ENCODE data around the gene RASSF4.

The RASSF4 gene

GRCh38 chr10:44927352-44927751, 32.2 kb upstream of the RASSF4 start:
- ChIA-PET POLR2A (interaction anchor here (0.5 kb wide), 1 partner anchor 45 kb away, joined by 3 read pairs; no protein-coding TSS in a partner anchor), CTCF (interaction anchor here (1.1 to 1.5 kb wide), 3 partner anchors 21 to 52 kb away, joined by 3 to 4 read pairs (median 3); partner anchors contain the start of gene DEPP1)
- no peaks in the 10 kb centered on the region for H3K36me3 ChIP-seq (ENCODE audit: control insufficient read depth in 4 of 4, insufficient read depth in 4 of 4, low read length in 3 of 4)
- H3K4me1 ChIP-seq (ENCODE audit: control extremely low read depth in 1 of 4, control insufficient read depth in 4 of 4, insufficient read depth in 4 of 4, low read length in 3 of 4) = peaks cover 0 to 4% (median 0%) of the 10 kb centered on the region in 4 experiments
- 100% methylated on average over 2 of the region's 2 CpGs for WGBS (ENCODE audit: insufficient coverage)
- H3K9me3 ChIP-seq (ENCODE audit: control extremely low read depth in 1 of 5, control insufficient read depth in 4 of 5, insufficient read depth in 2 of 5, low read depth in 1 of 5, low read length in 4 of 5) = no peaks in the 10 kb centered on the region
- no peaks in the 10 kb centered on the region for H3K27me3 ChIP-seq (replicated peaks in 2 of 5; ENCODE audit: control insufficient read depth in 4 of 5, insufficient read depth in 5 of 5, low read length in 4 of 5)
- no peak for DNase-seq
- H3K4me3 ChIP-seq (ENCODE audit: control insufficient read depth in 1 of 7, extremely low read depth in 1 of 7, insufficient read depth in 4 of 7, low read depth in 2 of 7, low read length in 6 of 7) = no peak overlapping the region
- no peak overlapping the region for H3K27ac ChIP-seq (ENCODE audit: insufficient read depth in 1 of 2, low read depth in 1 of 2, low read length in 2 of 2, poor library complexity in 1 of 2, severe bottlenecking in 2 of 2)

- CTCF ChIA-PET = interaction anchor here (0.8 to 1.4 kb wide), 9 partner anchors 22 to 1024 kb away, joined by 3 to 6 read pairs (median 3); no protein-coding TSS in a partner anchor
- POLR2A ChIA-PET = no interaction called here
These were observed 31.1 kb upstream of the RASSF4 start for GRCh38 chr10:44928462-44928861.

GRCh38 chr10:44929356-44930255, 30.0 kb upstream of the RASSF4 start:
- ChIA-PET CTCF (interaction anchor here (0.8 to 1.4 kb wide), 7 partner anchors 47 to 1025 kb away, joined by 3 to 5 read pairs (median 3); no protein-coding TSS in a partner anchor), POLR2A (no interaction called here)
- no peak overlapping the region for H3K27ac ChIP-seq (ENCODE audit: insufficient read depth in 1 of 2, low read depth in 1 of 2, low read length in 2 of 2, poor library complexity in 1 of 2, severe bottlenecking in 2 of 2)
- 97% methylated on average over 7 of the region's 8 CpGs for WGBS (ENCODE audit: insufficient coverage)
- no peak for DNase-seq
- no peaks in the 10 kb centered on the region for H3K9me3 ChIP-seq (ENCODE audit: control extremely low read depth in 1 of 5, control insufficient read depth in 4 of 5, insufficient read depth in 2 of 5, low read depth in 1 of 5, low read length in 4 of 5)
- no peaks in the 10 kb centered on the region for H3K36me3 ChIP-seq (ENCODE audit: control insufficient read depth in 4 of 4, insufficient read depth in 4 of 4, low read length in 3 of 4)
- H3K4me1 ChIP-seq (ENCODE audit: control extremely low read depth in 1 of 4, control insufficient read depth in 4 of 4, insufficient read depth in 4 of 4, low read length in 3 of 4) = peaks cover 0 to 7% (median 6%) of the 10 kb centered on the region in 4 experiments
- no peak overlapping the region for H3K4me3 ChIP-seq (ENCODE audit: control insufficient read depth in 1 of 7, extremely low read depth in 1 of 7, insufficient read depth in 4 of 7, low read depth in 2 of 7, low read length in 6 of 7)
- no peaks in the 10 kb centered on the region for H3K27me3 ChIP-seq (replicated peaks in 2 of 5; ENCODE audit: control insufficient read depth in 4 of 5, insufficient read depth in 5 of 5, low read length in 4 of 5)

More at GRCh38 chr10:44928462-44928861, 31.1 kb upstream of the RASSF4 start:
- Histone ChIP-seq H3K9me3 (ENCODE audit: control extremely low read depth in 1 of 5, control insufficient read depth in 4 of 5, insufficient read depth in 2 of 5, low read depth in 1 of 5, low read length in 4 of 5) (no peaks in the 10 kb centered on the region), H3K36me3 (ENCODE audit: control insufficient read depth in 4 of 4, insufficient read depth in 4 of 4, low read length in 3 of 4) (no peaks in the 10 kb centered on the region), H3K4me3 (ENCODE audit: control insufficient read depth in 1 of 7, extremely low read depth in 1 of 7, insufficient read depth in 4 of 7, low read depth in 2 of 7, low read length in 6 of 7) (no peak overlapping the region), H3K27me3 (replicated peaks in 2 of 5; ENCODE audit: control insufficient read depth in 4 of 5, insufficient read depth in 5 of 5, low read length in 4 of 5) (no peaks in the 10 kb centered on the region), H3K4me1 (ENCODE audit: control extremely low read depth in 1 of 4, control insufficient read depth in 4 of 4, insufficient read depth in 4 of 4, low read length in 3 of 4) (peaks cover 0 to 7% (median 6%) of the 10 kb centered on the region in 4 experiments), H3K27ac (ENCODE audit: insufficient read depth in 1 of 2, low read depth in 1 of 2, low read length in 2 of 2, poor library complexity in 1 of 2, severe bottlenecking in 2 of 2) (no peak overlapping the region)
- no peak for DNase-seq

GRCh38 chr10:44930904-44931620, 28.5 kb upstream of the RASSF4 start:
- no peak overlapping the region for H3K4me3 ChIP-seq (ENCODE audit: control insufficient read depth in 1 of 7, extremely low read depth in 1 of 7, insufficient read depth in 4 of 7, low read depth in 2 of 7, low read length in 6 of 7)
- CTCF ChIA-PET = interaction anchor here (0.9 to 6.0 kb wide), 8 partner anchors 15 to 68 kb away, joined by 3 to 70 read pairs (median 5); partner anchors contain the start of gene TMEM72
- no peaks in the 10 kb centered on the region for H3K9me3 ChIP-seq (ENCODE audit: control extremely low read depth in 1 of 5, control insufficient read depth in 4 of 5, insufficient read depth in 2 of 5, low read depth in 1 of 5, low read length in 4 of 5)
- DNase-seq = no peak
- POLR2A ChIA-PET = no interaction called here
- H3K27me3 ChIP-seq (replicated peaks in 2 of 5; ENCODE audit: control insufficient read depth in 4 of 5, insufficient read depth in 5 of 5, low read length in 4 of 5) = no peaks in the 10 kb centered on the region
- peaks cover 1 to 16% (median 14%) of the 10 kb centered on the region in 4 experiments for H3K4me1 ChIP-seq (ENCODE audit: control extremely low read depth in 1 of 4, control insufficient read depth in 4 of 4, insufficient read depth in 4 of 4, low read length in 3 of 4)
- 100% methylated on average over 3 of the region's 4 CpGs for WGBS (ENCODE audit: insufficient coverage)
- H3K27ac ChIP-seq (ENCODE audit: insufficient read depth in 1 of 2, low read depth in 1 of 2, low read length in 2 of 2, poor library complexity in 1 of 2, severe bottlenecking in 2 of 2) = no peak overlapping the region
- no peaks in the 10 kb centered on the region for H3K36me3 ChIP-seq (ENCODE audit: control insufficient read depth in 4 of 4, insufficient read depth in 4 of 4, low read length in 3 of 4)

- H3K36me3 ChIP-seq (ENCODE audit: control insufficient read depth in 4 of 4, insufficient read depth in 4 of 4, low read length in 3 of 4) = no peaks in the 10 kb centered on the region
- no peaks in the 10 kb centered on the region for H3K9me3 ChIP-seq (ENCODE audit: control extremely low read depth in 1 of 5, control insufficient read depth in 4 of 5, insufficient read depth in 2 of 5, low read depth in 1 of 5, low read length in 4 of 5)
- peaks cover 5 to 24% (median 21%) of the 10 kb centered on the region in 4 experiments for H3K4me1 ChIP-seq (ENCODE audit: control extremely low read depth in 1 of 4, control insufficient read depth in 4 of 4, insufficient read depth in 4 of 4, low read length in 3 of 4)
- no peak overlapping the region for H3K4me3 ChIP-seq (ENCODE audit: control insufficient read depth in 1 of 7, extremely low read depth in 1 of 7, insufficient read depth in 4 of 7, low read depth in 2 of 7, low read length in 6 of 7)
- no peak for DNase-seq
- ChIA-PET CTCF (interaction anchor here (0.9 to 6.0 kb wide), 21 partner anchors 9 to 72 kb away, joined by 3 to 84 read pairs (median 6); partner anchors contain the start of genes DEPP1 and TMEM72), POLR2A (no interaction called here)
- WGBS (ENCODE audit: insufficient coverage) = 97% methylated on average over 6 of the region's 10 CpGs
- no peaks in the 10 kb centered on the region for H3K27me3 ChIP-seq (replicated peaks in 2 of 5; ENCODE audit: control insufficient read depth in 4 of 5, insufficient read depth in 5 of 5, low read length in 4 of 5)
- H3K27ac ChIP-seq (ENCODE audit: insufficient read depth in 1 of 2, low read depth in 1 of 2, low read length in 2 of 2, poor library complexity in 1 of 2, severe bottlenecking in 2 of 2) = no peak overlapping the region
These were observed 27.7 kb upstream of the RASSF4 start for GRCh38 chr10:44931621-44932516.
